SH-SY5Y (cell line): Measurements from ENCODE around the gene VSTM2B.

ENCODE experiments used
- GATA2 ChIP-seq: IDR thresholded peaks from 2 replicates; pipeline ENCODE4 v1.6.1; 2011; ENCODE audit warnings: mild to moderate bottlenecking, low read depth, low read length
- GATA3 ChIP-seq: IDR thresholded peaks from 2 replicates; pipeline ENCODE4 v1.6.1; 2011; ENCODE audit warnings: low read depth, mild to moderate bottlenecking, low read length, moderate library complexity

GRCh38 chr19:29512748-29513147, 13.0 kb upstream of the VSTM2B start:
- no peak for TF ChIP-seq GATA2
- no peak for TF ChIP-seq GATA3
